Uterus (tissue), 4 donors: ENCODE results near the gene PHF19. TPM values are rescaled to one million over a fixed set of nuclear protein-coding genes. Genes with fewer than 3 reads are reported as not detected.

Experiments
- DNase-seq, 2 donors: peaks; one replicate each; pipeline ENCODE4 v3.0.0-alpha.2; 2019 to 2020
- H3K27ac ChIP-seq, 2 donors: fragments of 200-600 bp; sonication (generic); 1 replicate in 1 of 2; 2 replicates in 1 of 2; pipeline ENCODE4 v1.5.1; 2016 to 2018
- H3K27me3 ChIP-seq, 2 donors: fragments of 200-600 bp; sonication (generic); one replicate each; pipeline ENCODE4 v1.5.1; 2018 to 2019; ENCODE audit warnings: control low read depth in 1 of 2
- H3K36me3 ChIP-seq, 2 donors: fragments of 200-600 bp; sonication (generic); one replicate each; pipeline ENCODE4 v1.5.1; 2019; ENCODE audit warnings: control low read depth in 1 of 2
- H3K4me1 ChIP-seq, 2 donors: fragments of 200-600 bp; sonication (generic); one replicate each; pipeline ENCODE4 v1.5.1; 2018 to 2019; ENCODE audit warnings: control low read depth in 1 of 2
- H3K4me3 ChIP-seq, 2 donors: fragments of 200-600 bp; sonication (generic); 1 replicate in 1 of 2; 2 replicates in 1 of 2; pipeline ENCODE4 v1.5.1; 2018 to 2019; ENCODE audit warnings: mild to moderate bottlenecking in 1 of 2
- H3K9me3 ChIP-seq, 2 donors: fragments of 200-600 bp; sonication (generic); one replicate each; pipeline ENCODE4 v1.5.1; 2019; ENCODE audit warnings: control low read depth in 1 of 2
- POLR2A ChIP-seq, 2 donors: fragments of 450-650 bp; IDR thresholded peaks; one replicate each; pipeline ENCODE4 v1.6.1; 2016; ENCODE audit warnings: antibody characterized with exemption in 2 of 2, mild to moderate bottlenecking in 1 of 2, moderate library complexity in 1 of 2
- intact Hi-C: fragments of 100-400 bp; cut with DNase I; formaldehyde crosslinking; loops from one replicate; pipeline ENCODE4 v1.15.1; 2023; ENCODE audit warnings: low total_unique reads
- total RNA-seq, 4 donors: library from RNA; depleted of rRNA in 3 of 4; stranded (reverse); fragments of >200 nt in 3 of 4; gene quantifications; one replicate each; pipeline versions ENCODE4 v1.1.0 to v1.2.4, GENCODE V29; 2014 to 2023
- TF ChIP-seq, protein P1 (sequence below), 4 experiments: fragments of 200-600 bp in 2 of 4; fragments of 450-650 bp in 2 of 4; sonication (generic) in 2 of 4; IDR thresholded peaks; one replicate each; pipeline ENCODE4 v1.5.1; 2016 to 2019; ENCODE audit warnings: antibody characterized with exemption in 4 of 4, mild to moderate bottlenecking in 2 of 4, moderate library complexity in 1 of 4
- donor health status: DM: yes; HTN: yes; CAD: no.

The PHF19 gene
- total RNA-seq, 4 donors from 2014 or later: 12.6 to 76.3 (median 31.8) TPM

DNA sequence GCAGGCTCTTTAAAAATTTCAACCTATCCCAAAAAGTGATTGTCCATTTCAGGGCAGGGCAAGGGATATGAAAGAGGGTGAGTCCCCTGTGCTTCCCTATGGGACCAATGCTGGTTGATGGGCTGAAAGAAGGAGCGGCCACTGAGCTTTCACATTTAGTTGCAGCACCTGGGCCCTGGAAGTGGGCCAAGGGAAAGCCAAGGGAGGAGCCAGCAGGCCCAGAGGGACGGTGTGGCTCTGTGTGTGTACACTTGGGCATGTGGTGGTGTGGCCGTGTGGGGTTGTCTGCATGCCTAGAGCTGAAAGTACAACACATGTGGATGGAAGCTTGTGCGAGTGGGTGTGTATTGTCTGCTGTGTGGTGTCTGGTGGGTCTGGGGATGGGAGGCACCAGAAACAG lies 20.3 kb downstream of the PHF19 start:
- no peaks in the 10 kb centered on the region for H3K27me3 ChIP-seq
- TF ChIP-seq, protein P1, sequence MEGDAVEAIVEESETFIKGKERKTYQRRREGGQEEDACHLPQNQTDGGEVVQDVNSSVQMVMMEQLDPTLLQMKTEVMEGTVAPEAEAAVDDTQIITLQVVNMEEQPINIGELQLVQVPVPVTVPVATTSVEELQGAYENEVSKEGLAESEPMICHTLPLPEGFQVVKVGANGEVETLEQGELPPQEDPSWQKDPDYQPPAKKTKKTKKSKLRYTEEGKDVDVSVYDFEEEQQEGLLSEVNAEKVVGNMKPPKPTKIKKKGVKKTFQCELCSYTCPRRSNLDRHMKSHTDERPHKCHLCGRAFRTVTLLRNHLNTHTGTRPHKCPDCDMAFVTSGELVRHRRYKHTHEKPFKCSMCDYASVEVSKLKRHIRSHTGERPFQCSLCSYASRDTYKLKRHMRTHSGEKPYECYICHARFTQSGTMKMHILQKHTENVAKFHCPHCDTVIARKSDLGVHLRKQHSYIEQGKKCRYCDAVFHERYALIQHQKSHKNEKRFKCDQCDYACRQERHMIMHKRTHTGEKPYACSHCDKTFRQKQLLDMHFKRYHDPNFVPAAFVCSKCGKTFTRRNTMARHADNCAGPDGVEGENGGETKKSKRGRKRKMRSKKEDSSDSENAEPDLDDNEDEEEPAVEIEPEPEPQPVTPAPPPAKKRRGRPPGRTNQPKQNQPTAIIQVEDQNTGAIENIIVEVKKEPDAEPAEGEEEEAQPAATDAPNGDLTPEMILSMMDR (IDR thresholded peaks at IDR 0.05): no peak
- no peak for TF ChIP-seq POLR2A (IDR thresholded peaks at IDR 0.05)
- no peaks in the 10 kb centered on the region for H3K9me3 ChIP-seq
- no peak for DNase-seq
- no peaks in the 10 kb centered on the region for H3K4me1 ChIP-seq
- H3K36me3 ChIP-seq: no peaks in the 10 kb centered on the region
- H3K4me3 ChIP-seq: no peak overlapping the region
- intact Hi-C loops: no loop called here
- no peak overlapping the region for H3K27ac ChIP-seq

DNA sequence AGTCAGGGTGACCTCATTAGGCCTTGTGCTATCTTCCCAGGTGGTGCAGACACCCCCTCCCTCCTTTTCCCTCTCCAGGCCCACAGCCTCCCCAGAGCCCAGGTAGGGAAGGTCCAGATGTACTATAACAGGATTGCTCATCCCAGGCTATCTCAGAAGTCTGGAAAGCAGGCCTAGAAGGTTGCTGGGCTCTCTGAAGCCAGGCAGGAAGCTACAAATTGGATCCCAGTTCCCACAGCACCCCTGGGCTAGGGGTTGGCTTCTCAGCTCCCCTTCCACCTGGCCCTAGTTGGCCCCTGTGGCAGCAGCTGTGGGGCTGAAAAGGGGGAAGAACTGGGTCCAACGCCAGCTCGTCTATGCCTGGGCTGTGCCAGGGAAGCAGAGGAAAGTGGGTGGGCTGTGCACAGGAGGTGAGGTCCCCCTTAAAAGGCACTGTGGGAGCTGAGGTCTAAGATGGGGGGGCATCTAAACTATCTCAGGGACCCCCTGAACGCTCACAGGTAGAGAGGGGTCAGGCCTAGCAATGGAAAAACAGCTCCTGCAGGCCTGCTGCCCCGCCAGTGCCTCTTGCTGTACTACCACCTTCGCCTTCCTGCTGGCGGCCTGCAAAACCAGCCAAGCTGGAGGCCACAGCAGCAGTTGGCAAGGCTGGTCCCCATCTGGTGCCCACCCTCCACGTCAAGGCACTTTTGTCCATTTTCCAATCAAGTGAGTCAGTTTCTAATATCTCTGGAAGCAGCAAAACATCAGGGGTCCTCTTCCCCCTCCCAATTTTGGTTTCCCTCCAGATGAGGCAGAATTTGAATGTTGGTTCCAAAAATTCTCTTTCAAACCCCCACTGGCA lies 20.9 kb downstream of the PHF19 start:
- no peaks in the 10 kb centered on the region for H3K9me3 ChIP-seq
- intact Hi-C loops: no loop called here
- no peak for DNase-seq
- no peaks in the 10 kb centered on the region for H3K4me1 ChIP-seq
- TF ChIP-seq POLR2A (IDR thresholded peaks at IDR 0.05): no peak
- H3K27me3 ChIP-seq: no peaks in the 10 kb centered on the region
- H3K36me3 ChIP-seq: no peaks in the 10 kb centered on the region
- no peak overlapping the region for H3K27ac ChIP-seq
- no peak overlapping the region for H3K4me3 ChIP-seq

DNA sequence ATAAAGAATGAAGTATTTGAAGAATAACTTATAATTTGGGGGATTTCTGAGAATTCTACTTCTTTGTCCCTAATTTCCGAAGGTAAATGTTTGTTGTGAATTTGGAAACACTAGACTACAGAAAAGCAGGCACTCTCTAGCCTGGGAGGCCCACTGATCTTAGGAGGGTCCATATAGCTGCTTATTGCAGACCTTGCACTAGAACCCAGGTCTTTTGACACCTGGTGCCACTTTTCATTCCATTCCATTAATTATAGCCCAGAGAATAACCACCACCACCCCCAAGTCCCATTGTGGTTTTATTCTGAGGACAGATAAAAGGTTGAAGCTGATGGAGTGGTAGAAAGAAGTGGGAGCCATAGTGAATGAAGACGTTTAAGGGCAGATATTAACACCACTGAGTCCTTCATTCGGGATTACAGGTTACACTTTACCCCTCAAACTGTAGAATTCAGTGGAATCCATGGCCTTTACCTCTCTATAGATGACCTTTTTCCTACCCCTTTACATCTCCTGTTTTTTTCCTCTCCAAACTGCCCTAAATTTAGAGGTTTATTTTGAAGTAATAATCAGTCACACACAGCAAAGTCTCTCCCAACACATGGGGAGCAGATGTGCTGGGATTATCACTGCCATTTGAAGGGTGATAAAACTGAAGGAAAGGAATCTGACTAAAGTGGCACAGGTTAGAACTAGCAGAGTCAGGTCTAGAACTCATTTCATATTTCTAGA lies 22.2 kb downstream of the PHF19 start:
- intact Hi-C loops: no loop called here
- H3K27me3 ChIP-seq: no peaks in the 10 kb centered on the region
- H3K4me1 ChIP-seq: no peaks in the 10 kb centered on the region
- no peak overlapping the region for H3K4me3 ChIP-seq
- H3K36me3 ChIP-seq: no peaks in the 10 kb centered on the region
- no peaks in the 10 kb centered on the region for H3K9me3 ChIP-seq
- no peak overlapping the region for H3K27ac ChIP-seq
- no peak for DNase-seq
- TF ChIP-seq, protein P1 (IDR thresholded peaks at IDR 0.05): no peak
- TF ChIP-seq POLR2A (IDR thresholded peaks at IDR 0.05): no peak

DNA sequence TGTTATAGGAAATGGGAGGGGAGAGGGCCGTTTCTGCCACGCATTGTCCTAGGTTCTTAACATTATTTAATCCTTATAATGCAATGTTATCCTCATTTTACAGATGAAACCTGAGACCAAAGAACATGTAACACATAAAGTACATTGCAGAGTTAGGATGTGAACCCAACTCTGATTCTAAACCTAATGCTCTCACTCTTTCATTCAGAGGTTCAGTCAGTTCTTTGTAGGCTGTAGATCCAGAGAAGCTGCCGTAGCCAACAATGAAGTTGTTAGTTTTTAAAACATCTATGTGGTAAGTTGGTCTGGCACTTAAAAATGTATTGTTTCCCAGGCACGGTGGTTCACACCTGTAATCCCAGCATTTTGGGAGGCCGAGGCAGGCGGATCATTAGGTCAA lies 23.8 kb downstream of the PHF19 start:
- intact Hi-C loops: no loop called here
- Histone ChIP-seq H3K27ac (no peak overlapping the region), H3K36me3 (no peaks in the 10 kb centered on the region), H3K27me3 (no peaks in the 10 kb centered on the region), H3K4me1 (no peaks in the 10 kb centered on the region), H3K9me3 (no peaks in the 10 kb centered on the region), H3K4me3 (no peak overlapping the region)
- no peak for DNase-seq
- no peak for TF ChIP-seq POLR2A (IDR thresholded peaks at IDR 0.05)
- TF ChIP-seq, protein P1 (IDR thresholded peaks at IDR 0.05): no peak

DNA sequence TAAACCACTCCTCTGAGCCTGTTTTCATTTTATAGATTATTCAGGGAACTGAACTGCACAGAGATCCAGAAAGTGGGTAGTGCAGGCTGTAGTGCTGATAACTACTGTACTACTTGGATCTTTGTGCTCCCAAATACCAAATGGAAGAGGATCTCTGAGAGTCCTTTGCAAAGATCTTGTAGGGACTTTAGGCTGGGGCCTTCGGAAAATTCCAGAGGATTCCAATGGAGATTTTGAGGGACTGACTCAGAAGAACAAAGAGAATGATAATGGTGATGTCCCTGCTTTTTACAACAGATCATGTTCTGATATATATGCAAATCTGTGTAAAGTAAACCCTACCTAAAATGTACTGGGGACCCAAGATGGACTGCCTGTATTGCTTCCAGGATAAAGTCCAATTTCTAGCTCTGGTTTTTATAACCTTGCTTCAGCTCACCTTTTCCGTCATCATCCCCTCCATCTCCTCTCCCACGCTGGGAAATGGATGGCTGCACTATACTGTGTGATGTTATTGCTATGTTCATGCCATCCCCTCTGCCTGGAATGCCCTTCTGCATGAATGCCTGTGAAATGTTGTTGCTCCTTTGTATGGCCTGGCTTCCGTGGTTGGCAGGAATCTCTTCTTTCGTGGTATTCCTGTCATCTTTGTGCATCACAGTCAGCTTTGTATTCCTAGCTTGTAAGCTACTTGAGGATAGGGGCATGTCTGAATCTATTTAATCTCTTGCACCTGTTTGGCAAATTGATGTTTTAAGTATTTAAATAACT lies 24.6 kb downstream of the PHF19 start:
- H3K27ac ChIP-seq: no peak overlapping the region
- H3K4me1 ChIP-seq: no peaks in the 10 kb centered on the region
- no peak overlapping the region for H3K4me3 ChIP-seq
- no peaks in the 10 kb centered on the region for H3K27me3 ChIP-seq
- H3K9me3 ChIP-seq: no peaks in the 10 kb centered on the region
- no peaks in the 10 kb centered on the region for H3K36me3 ChIP-seq
- TF ChIP-seq, protein P1 (IDR thresholded peaks at IDR 0.05): no peak
- TF ChIP-seq POLR2A (IDR thresholded peaks at IDR 0.05): no peak
- no peak for DNase-seq
- intact Hi-C loops: no loop called here
